Caco-2 (cell line): Measurements from ENCODE around the gene CACNA1S. TPM values are rescaled to one million over a fixed set of nuclear protein-coding genes. Genes with fewer than 3 reads are reported as not detected.

Source experiments
- BruUV-seq: library from RNA; stranded (reverse); fragments of 400-500 nt; replicated peaks from 2 replicates; lab custom pipeline; 2021; lab: Mats Ljungman, UMichigan
- CTCF ChIA-PET: fragments of 300-600 bp; sonication (Branson Sonifier 250); formaldehyde crosslinking; loops from one replicate; lab custom pipeline; 2022; ENCODE audit warnings: antibody characterized with exemption; lab: Charles Lee
- POLR2A ChIA-PET: fragments of 300-600 bp; sonication (Branson Sonifier 250); formaldehyde crosslinking; loops from one replicate; lab custom pipeline; 2022; ENCODE audit warnings: antibody characterized with exemption; lab: Charles Lee
- DNase-seq, 2 experiments: peaks; one replicate each; pipeline versions ENCODE4 v3.0.0 to v3.0.0-alpha.2; 2020 to 2022
- H3K27me3 ChIP-seq: replicated peaks from 2 replicates; pipeline ENCODE4 v1.6.0; 2011; ENCODE audit warnings: low read length; ENCODE audit not compliant: control insufficient read depth, insufficient read depth
- H3K36me3 ChIP-seq: 2 replicates; pipeline ENCODE4 v1.5.1; 2011; ENCODE audit warnings: low read length; ENCODE audit not compliant: control insufficient read depth, insufficient read depth
- H3K4me1 ChIP-seq: fragments of 250-450 bp; sonication (Bioruptor Pico); 2 replicates; pipeline ENCODE4 v1.5.1; 2020; ENCODE audit warnings: mild to moderate bottlenecking
- H3K4me3 ChIP-seq: 2 replicates; pipeline ENCODE4 v1.5.1; 2011; ENCODE audit warnings: low read depth, mild to moderate bottlenecking, control low read depth, low read length
- H3K9me3 ChIP-seq: fragments of 250-450 bp; sonication (Bioruptor Pico); 2 replicates; pipeline ENCODE4 v1.5.1; 2020; ENCODE audit warnings: mild to moderate bottlenecking, moderate library complexity
- H3K27ac Mint-ChIP-seq: one replicate; pipeline ENCODE4 v1.8.0; 2022; ENCODE audit warnings: mixed read lengths; ENCODE audit not compliant: unreplicated experiment
- H3K27me3 Mint-ChIP-seq: one replicate; pipeline ENCODE4 v1.8.0; 2022; ENCODE audit warnings: mixed read lengths; ENCODE audit not compliant: insufficient read depth, unreplicated experiment
- H3K36me3 Mint-ChIP-seq: one replicate; pipeline ENCODE4 v1.8.0; 2022; ENCODE audit warnings: mild to moderate bottlenecking, mixed read lengths; ENCODE audit not compliant: insufficient read depth, unreplicated experiment
- H3K4me1 Mint-ChIP-seq: one replicate; pipeline ENCODE4 v1.8.0; 2022; ENCODE audit warnings: low read depth, mixed read lengths; ENCODE audit not compliant: unreplicated experiment
- H3K4me3 Mint-ChIP-seq: one replicate; pipeline ENCODE4 v1.8.0; 2022; ENCODE audit warnings: mild to moderate bottlenecking, moderate library complexity, mixed read lengths; ENCODE audit not compliant: unreplicated experiment
- H3K9me3 Mint-ChIP-seq: one replicate; pipeline ENCODE4 v1.8.0; 2022; ENCODE audit warnings: mixed read lengths; ENCODE audit not compliant: unreplicated experiment
- intact Hi-C: fragments of 100-400 bp; cut with micrococcal nuclease; formaldehyde crosslinking; loops from one replicate; pipeline ENCODE4 v1.10.0; 2022; ENCODE audit not compliant: unreplicated experiment
- total RNA-seq: library from RNA; stranded (reverse); gene quantifications from 2 replicates; pipeline ENCODE4 v1.2.3, GENCODE V29; 2022
- TF ChIP-seq, protein P1 (sequence below), 2 experiments: fragments of 200-600 bp in 1 of 2; IDR thresholded peaks; 1 replicate in 1 of 2; 2 replicates in 1 of 2; pipeline versions ENCODE4 v1.5.1 to v1.8.0; 2011 to 2022; ENCODE audit warnings: antibody characterized with exemption in 1 of 2, control low read depth in 1 of 2, inconsistent platforms in 1 of 2, low read depth in 1 of 2, low read length in 1 of 2, mild to moderate bottlenecking in 1 of 2, moderate library complexity in 1 of 2; ENCODE audit not compliant: insufficient read depth in 1 of 2, severe bottlenecking in 1 of 2, unreplicated experiment in 1 of 2

CACNA1S gene
- total RNA-seq, 1 experiment from 2014 or later = 0.07 TPM

DNA sequence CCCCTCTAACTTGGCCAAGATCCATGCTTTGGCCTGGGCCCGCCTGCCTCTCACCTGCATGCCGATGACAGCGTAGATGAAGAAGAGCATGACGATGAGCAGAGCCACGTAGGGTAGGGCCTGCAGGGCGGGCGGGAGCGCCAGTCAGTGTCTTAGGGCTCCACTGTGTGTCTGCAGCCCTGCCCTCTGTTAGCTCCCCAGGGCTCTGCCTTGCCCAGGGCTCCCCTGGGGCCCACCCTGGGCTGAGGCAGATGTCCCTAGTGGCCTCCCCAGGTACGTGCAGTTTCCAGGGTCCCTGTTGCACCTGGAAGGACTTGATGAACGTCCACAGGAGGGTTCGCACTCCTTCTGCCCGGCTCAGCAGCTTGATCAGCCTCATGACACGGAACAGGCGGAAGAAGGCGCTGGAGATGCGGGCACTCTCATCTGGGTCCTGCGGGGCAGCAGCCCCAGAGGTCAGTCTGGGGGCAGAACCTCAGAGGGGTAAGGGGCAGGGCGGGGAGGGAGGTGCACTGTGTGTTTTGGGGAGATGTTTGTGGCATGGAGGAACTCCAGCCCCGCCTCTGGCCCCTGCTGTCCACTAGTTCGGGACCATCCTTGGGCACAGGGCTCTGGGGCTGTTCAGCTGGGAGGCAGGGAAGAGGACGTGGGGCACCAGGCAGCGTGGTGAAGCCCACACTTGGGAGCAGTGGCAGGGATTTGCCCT is 58.9 kb downstream of the CACNA1S start:
- H3K36me3 ChIP-seq = no peaks in the 10 kb centered on the region
- no peaks in the 10 kb centered on the region for H3K36me3 Mint-ChIP-seq
- BruUV-seq = no TSS peak
- intact Hi-C loops = no loop called here
- no peak for DNase-seq
- TF ChIP-seq, protein P1, sequence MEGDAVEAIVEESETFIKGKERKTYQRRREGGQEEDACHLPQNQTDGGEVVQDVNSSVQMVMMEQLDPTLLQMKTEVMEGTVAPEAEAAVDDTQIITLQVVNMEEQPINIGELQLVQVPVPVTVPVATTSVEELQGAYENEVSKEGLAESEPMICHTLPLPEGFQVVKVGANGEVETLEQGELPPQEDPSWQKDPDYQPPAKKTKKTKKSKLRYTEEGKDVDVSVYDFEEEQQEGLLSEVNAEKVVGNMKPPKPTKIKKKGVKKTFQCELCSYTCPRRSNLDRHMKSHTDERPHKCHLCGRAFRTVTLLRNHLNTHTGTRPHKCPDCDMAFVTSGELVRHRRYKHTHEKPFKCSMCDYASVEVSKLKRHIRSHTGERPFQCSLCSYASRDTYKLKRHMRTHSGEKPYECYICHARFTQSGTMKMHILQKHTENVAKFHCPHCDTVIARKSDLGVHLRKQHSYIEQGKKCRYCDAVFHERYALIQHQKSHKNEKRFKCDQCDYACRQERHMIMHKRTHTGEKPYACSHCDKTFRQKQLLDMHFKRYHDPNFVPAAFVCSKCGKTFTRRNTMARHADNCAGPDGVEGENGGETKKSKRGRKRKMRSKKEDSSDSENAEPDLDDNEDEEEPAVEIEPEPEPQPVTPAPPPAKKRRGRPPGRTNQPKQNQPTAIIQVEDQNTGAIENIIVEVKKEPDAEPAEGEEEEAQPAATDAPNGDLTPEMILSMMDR (IDR thresholded peaks at IDR 0.05; ENCODE audit: insufficient read depth in 1 of 2, low read depth in 1 of 2, low read length in 1 of 2, severe bottlenecking in 1 of 2, unreplicated experiment in 1 of 2) = peak in 1 of 2 experiments; percentile 7
- no peaks in the 10 kb centered on the region for H3K27me3 ChIP-seq
- no peaks in the 10 kb centered on the region for H3K27me3 Mint-ChIP-seq
- no peaks in the 10 kb centered on the region for H3K9me3 Mint-ChIP-seq
- no peak overlapping the region for H3K4me3 ChIP-seq
- H3K4me3 Mint-ChIP-seq = no peak overlapping the region
- no peaks in the 10 kb centered on the region for H3K4me1 ChIP-seq
- H3K4me1 Mint-ChIP-seq = no peaks in the 10 kb centered on the region
- H3K9me3 ChIP-seq = no peaks in the 10 kb centered on the region
- H3K27ac Mint-ChIP-seq = no peak overlapping the region
- POLR2A ChIA-PET = no interaction called here
- CTCF ChIA-PET = no interaction called here

DNA sequence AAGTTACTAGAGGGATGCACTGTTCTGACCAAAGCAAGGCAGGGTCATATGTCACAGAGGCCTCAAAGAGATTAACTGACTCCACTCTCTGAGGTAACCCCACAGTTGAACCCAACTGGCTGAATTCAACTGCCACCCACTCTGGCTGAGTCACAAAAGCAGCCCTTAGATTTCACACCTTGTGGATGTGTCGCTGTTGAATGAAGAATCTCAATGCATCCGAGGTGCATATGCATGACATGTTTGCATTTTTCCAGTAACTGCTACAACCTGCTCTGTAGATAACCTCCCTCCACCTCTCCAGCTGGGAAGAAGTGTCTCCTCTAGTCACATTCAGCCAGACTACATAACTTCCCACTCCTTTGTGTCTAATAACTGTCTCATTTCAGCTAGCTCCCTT is 60.8 kb downstream of the CACNA1S start:
- Histone ChIP-seq H3K9me3 (no peaks in the 10 kb centered on the region), H3K4me1 (no peaks in the 10 kb centered on the region), H3K4me3 (no peak overlapping the region), H3K27me3 (no peaks in the 10 kb centered on the region), H3K36me3 (no peaks in the 10 kb centered on the region)
- no peak overlapping the region for H3K4me3 Mint-ChIP-seq
- DNase-seq = no peak
- no peaks in the 10 kb centered on the region for H3K36me3 Mint-ChIP-seq
- no TSS peak for BruUV-seq
- ChIA-PET POLR2A (no interaction called here), CTCF (no interaction called here)
- no peaks in the 10 kb centered on the region for H3K4me1 Mint-ChIP-seq
- no peaks in the 10 kb centered on the region for H3K9me3 Mint-ChIP-seq
- no peak overlapping the region for H3K27ac Mint-ChIP-seq
- intact Hi-C loops = no loop called here
- H3K27me3 Mint-ChIP-seq = peaks cover 2% of the 10 kb centered on the region
- TF ChIP-seq, protein P1 (IDR thresholded peaks at IDR 0.05; ENCODE audit: insufficient read depth in 1 of 2, low read depth in 1 of 2, low read length in 1 of 2, severe bottlenecking in 1 of 2, unreplicated experiment in 1 of 2) = no peak

DNA sequence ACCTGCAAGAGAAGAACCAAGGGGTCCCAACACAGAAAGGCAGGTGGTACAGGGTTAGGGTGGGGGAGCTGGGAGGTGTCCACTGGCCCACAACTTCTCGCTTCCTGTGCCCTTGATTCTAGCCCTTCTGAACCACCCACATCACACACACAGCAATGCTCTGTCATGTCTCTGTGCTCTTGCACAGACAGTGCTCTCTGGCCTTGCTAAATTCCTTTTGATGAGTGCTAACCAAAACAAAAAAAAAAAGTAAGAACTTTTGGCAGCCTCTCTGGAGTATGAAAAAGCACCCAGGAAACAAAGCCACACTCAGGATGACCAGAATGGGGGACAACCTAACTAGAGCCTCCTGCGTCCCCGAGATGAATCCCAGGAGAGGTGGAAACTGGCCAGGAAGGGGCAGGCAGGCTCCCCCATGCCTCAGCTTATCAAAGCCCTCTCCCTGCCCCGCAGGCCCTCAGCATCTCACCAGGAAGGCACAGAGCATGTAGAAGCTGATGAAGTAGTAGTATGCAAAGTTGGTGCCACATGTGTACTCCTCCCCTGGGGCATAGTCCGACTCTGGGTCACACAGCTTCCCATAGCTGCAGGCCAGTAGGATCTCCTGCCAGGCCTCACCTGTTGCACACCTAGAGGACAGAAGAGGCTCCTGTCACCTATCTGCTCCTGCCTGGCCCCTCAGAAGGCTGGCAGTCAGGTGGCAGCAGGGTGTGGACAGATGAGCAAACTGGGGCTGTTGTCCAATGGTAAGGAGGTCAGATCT is 61.5 kb downstream of the CACNA1S start:
- no peak overlapping the region for H3K4me3 ChIP-seq

More for the DNA sequence above, 61.5 kb downstream of the CACNA1S start:
- intact Hi-C loops = no loop called here
- Histone ChIP-seq H3K4me1 (no peaks in the 10 kb centered on the region), H3K27me3 (no peaks in the 10 kb centered on the region), H3K9me3 (no peaks in the 10 kb centered on the region), H3K36me3 (no peaks in the 10 kb centered on the region)
- POLR2A ChIA-PET = interaction anchor here (0.6 kb wide), 1 partner anchor 16 kb away, joined by 4 read pairs; no protein-coding TSS in a partner anchor
- Mint-ChIP-seq H3K9me3 (no peaks in the 10 kb centered on the region), H3K27me3 (peaks cover 2% of the 10 kb centered on the region), H3K36me3 (no peaks in the 10 kb centered on the region), H3K4me1 (no peaks in the 10 kb centered on the region), H3K4me3 (no peak overlapping the region), H3K27ac (no peak overlapping the region)
- no TSS peak for BruUV-seq
- DNase-seq = no peak
- TF ChIP-seq, protein P1 (IDR thresholded peaks at IDR 0.05; ENCODE audit: insufficient read depth in 1 of 2, low read depth in 1 of 2, low read length in 1 of 2, severe bottlenecking in 1 of 2, unreplicated experiment in 1 of 2) = no peak
- CTCF ChIA-PET = no interaction called here
